GM18519 (cell line): ENCODE data around the gene SPSB4.

Source experiments
- ATAC-seq: cut with Tn5 transposase; IDR thresholded peaks from one replicate; pipeline ENCODE4 v1.9.1; 2021; ENCODE audit warnings: mild to moderate bottlenecking, moderate library complexity; ENCODE audit not compliant: unreplicated experiment, low FRiP score

Gene SPSB4

DNA sequence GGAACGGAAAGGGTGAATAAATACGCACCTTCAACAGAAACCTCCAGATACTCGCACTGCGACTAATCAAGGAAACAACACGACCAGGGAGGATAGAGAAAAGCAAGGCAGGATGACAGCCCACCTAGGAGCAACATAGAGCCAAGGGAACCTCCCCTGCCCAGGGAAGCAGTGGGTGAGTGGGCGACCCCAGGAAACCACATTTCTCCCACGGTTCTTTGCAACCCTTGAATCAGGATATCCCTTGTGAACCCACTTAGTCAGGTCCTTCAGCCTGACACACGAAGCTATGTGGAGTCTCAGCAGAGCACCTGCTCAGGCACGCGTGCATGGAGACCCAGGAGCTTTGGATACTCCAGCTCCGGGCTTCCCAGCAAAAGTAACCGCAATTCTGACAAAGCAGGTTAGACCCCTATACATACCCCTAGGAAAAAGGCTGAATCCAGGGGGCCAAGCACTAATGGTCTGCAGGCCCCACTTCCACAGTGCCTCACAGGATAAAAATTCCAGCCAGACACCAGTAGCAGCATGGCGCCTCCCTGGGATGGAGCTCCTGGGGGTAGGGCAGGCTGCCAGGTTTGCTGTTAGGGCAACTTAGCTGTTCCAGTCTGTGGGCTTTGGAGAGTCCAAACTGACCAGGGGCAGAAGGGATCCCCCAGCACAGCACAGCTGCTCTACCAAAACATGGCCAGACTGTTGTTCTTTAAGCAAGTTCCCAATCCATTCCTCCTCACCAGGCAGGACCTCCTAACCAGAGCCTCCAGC is 142.1 kb downstream of the SPSB4 start:
- no peak for ATAC-seq
